Heart left ventricle (tissue), 13 donors: ENCODE data around the gene NOTUM.

Source experiments
- CTCF ChIP-seq, 12 donors: fragments of 200-600 bp; sonication (generic) in 4 of 12; IDR thresholded peaks; one replicate each; pipeline versions ENCODE4 v1.5.0 to v1.8.0; 2018 to 2022; ENCODE audit warnings: antibody characterized with exemption in 12 of 12, mild to moderate bottlenecking in 5 of 12
- POLR2A ChIP-seq, 2 donors: fragments of 450-650 bp; IDR thresholded peaks; one replicate each; pipeline ENCODE4 v1.6.1; 2017; ENCODE audit warnings: antibody characterized with exemption in 2 of 2, mild to moderate bottlenecking in 2 of 2, moderate library complexity in 2 of 2
- donor health status: ischemic (EF 13 %, LVEDD 7.1; RV severe dilation, severe dysfunction).
- donor health status: DM: no; HTN: yes; CAD: no.
- donor health status: DM: no; HTN: no; CAD: no.
- donor health status: ischemic (EF 25% LVEDD 6.9; RV normal size, moderate dysfunction).
- donor health status: ischemic (EF 25% LVEDD 5.7; RV mildly dilated, moderate dysfunction).
- donor health status: ischemic (EF 35%, LVEDD 5.7; RV mildly dilated, moderate dysfunction).
- donor health status: nonischemic (EF 11% LVEDD 7.7; RV severe dilation, severe dysfunction).
- donor health status: DM: yes; HTN: yes; CAD: no.
- donor health status: PGD.
- donor health status: ischemic (EF 29% LVEDD 5.4; RV normal size, mild dysfunction).
- donor health status: nonischemic (EF 23%, LVEDD 6.1; RV moderate dilation, normal function).

DNA sequence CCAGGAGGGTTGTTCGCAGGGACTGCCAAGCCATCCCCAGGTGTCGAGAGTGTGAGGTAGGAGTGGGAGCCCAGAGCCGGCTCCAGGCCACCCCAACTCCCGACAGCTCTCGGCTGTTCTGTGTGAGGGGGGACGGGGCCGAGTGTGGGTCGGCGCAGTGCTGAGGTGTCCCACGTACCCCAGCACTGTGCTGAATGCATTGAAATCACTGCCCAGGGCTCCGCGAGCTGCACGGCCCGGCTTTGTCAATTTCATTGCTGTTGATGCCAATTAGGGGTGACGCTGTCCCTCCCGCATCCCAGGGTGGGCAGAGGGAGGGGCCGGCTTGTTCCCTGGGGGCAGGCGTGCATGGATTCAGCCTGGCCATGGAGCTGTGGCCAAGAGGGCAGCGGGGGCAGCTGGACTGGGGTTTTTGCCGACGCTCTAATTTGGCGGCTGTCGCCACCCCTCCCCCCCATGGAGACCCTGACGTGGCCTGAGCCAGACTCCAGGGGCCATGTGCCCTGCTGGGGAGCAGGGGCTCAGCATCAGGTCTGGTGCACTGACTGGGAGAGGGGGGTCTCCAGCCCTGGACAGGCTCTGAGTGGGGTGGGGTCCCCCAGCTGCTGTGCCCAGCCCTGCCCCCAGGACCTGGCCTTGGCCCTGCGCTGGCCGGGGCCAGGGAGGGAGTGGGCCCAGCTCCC is 47.4 kb upstream of the NOTUM start:
- no peak for TF ChIP-seq CTCF (IDR thresholded peaks at IDR 0.05)
- TF ChIP-seq POLR2A (IDR thresholded peaks at IDR 0.05), result no peak
